Fibroblast of gingiva (primary cell): Measurements from ENCODE around the gene TMBIM6.
"Not testable (repeated sequence)": the region's sequence is repeated elsewhere in the genome, so short reads cannot be mapped to it uniquely, and the experiment has no call there.

Source experiments
- DNase-seq: peaks from one replicate; pipeline ENCODE4 v3.0.0-alpha.2; 2011; ENCODE audit warnings: low read depth

Gene TMBIM6

GRCh38 chr12:49777341-49777740, 36.0 kb downstream of the TMBIM6 start:
- no peak for DNase-seq

DNA sequence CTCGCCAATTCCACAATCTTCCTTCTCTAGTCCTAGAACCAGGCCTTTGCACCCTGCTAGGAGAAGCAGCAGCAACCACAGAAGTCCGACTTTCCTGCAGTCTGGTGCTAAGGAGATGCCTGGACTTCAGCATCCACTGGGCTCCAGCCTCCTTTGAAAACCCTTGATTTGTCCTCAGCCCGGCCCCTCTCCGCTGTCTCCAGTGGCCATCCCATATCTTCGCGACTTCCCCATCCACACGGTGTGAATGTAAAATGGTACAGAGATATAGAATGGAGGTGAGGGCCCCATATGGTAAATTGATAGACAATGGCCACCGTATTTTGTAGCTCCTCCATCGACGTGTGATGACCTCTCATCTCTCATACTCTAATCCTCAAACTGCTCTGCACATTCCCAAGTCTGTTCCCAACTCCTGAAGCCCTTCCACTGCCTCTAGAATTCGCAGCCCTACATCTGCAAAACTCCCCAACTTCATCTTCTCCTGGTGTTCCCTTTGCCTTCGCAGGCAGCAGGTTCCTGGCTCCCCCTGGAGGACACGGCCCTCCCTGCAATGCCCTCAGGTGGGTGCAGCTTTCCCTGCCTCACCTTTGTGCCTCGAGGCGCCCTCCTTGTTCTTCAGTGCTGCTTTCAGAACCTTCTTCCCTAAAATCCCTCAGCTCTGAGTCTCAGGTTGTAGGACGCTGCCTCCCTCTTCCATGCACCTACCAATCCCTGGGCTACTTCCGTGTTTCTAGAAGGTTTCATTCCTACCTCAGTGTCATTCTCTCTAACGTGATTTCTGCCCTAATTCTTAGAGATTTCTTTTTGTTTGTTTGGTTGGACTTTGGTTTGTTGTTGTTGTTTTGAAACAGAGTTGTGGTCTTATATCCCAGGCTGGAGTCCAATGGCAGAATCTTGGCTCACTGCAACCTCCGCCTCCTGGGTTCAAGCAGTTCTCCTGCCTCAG, 36.7 kb downstream of the TMBIM6 start:
- no peak for DNase-seq

DNA sequence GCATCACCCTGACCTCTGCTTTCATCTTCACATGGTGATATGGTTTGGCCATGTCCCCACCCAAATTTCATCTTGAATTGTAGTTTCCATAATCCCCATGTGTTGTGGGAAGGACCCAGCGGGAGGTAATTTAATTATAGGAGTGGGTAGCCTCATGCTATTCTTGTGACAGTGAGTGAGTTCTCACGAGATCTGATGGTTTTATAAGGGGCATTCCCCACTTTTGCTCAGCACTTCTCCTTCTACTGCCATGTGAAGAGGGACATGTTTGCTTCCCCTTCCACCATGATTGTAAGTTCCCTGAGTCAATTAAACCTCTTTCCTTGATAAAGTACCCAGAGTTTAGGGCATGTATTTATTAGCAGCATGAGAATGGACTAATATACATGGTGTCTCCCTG, 38.2 kb downstream of the TMBIM6 start:
- no peak for DNase-seq

GRCh38 chr12:49780914-49781313, 39.6 kb downstream of the TMBIM6 start:
- not testable (repeated sequence) for DNase-seq

DNA sequence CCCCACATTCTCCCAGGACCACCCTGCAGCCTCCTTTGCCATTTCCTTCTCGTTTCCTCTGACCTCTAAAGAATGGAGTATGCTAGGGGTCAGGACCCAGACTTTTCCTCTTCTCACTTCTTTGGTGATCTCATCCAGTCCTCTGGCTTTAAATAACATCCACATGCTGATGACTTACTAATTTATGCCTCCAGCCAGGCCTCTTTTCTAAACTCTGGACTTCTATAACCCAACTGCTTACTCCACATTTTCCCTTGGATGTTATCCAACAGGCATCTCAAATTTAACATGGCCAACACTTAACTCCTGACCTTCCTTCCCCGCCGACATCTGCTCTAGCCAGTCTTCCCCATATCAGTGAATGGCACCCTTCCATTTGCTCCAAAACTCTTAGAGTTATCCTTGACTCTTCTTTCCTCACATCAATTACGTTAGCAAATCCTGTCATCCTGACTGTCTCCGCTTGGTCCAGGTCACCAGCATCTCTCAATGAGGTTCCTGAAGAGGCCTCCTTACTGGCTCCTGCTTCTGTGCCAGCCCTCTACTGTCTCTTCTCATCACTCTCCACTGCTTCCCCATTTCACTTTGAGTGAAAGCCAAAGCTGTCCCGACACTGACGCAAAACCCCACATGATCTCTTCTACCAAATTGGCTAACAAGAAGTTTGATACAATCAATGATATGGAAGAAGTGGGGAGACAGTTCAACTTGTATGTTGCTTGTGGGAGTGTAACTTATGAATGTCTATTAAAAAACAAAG, 42.7 kb downstream of the TMBIM6 start:
- peak; percentile 94 for DNase-seq

- peak; percentile 63 for DNase-seq
Observed at GRCh38 chr12:49784756-49785409, 43.5 kb downstream of the TMBIM6 start.

GRCh38 chr12:49787672-49788071, 46.3 kb downstream of the TMBIM6 start:
- DNase-seq, result no peak

DNA sequence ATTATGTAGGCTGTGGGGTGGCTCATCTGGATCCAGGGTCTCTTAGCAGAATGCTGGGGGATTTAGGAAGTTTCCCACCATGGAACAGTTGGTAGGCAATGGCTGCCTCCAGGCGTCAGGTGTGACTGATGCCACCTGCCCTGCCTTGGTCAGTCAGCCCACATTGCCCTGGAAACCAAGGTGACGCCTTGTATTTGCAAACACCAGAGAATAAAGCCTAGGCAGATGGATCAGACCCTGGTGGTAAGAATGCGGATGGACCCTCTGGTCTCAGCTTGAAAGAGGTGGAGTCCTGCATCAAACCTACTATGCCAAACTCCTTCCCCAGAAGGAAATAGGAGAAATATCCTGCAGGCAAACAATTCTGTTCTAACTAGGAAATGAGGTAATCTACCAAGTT, 48.6 kb downstream of the TMBIM6 start:
- DNase-seq, result no peak

GRCh38 chr12:49790741-49791555, 49.6 kb downstream of the TMBIM6 start:
- DNase-seq, result no peak

- DNase-seq, result no peak
Observed at GRCh38 chr12:49791700-49792099, 50.3 kb downstream of the TMBIM6 start.

DNA sequence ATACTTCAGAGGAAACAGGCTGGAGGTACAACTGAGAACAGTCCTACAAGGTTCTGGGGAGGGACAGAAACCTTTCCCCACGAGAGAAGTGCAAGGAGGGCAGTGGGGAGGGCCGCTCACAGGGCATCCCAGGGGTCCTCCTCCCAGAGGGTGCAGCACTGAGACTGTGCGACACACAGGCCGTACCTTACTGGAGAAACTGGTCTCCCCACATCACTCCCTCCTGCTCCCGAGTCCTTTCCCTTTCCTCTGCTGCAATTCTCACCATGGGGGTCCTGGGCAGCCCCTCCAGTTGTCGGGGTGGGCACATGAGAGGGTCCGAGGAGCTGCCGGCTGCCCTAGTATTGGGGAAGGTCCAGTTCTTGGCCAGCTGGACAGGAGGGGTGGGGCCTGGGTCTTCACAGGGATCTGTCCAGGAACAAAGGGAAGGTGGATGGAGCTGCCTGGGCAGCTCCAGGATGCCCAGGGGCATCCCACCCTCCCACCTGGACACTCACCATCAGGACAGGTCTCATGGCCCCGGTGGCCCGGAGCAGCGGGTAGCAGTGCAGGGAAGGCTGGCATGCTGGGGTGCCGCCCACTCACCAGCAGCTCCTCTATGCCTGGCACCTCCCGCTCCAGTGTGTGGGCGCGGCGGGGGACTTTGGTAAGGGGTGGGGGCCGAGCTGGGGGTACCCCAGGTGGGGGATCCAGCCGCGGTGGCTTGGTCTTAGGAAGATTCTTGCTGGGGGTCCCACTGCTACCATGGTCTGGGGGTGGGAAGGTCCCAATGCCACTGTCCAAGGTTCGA, 51.0 kb downstream of the TMBIM6 start:
- DNase-seq, result no peak

- DNase-seq, result no peak
Observed at GRCh38 chr12:49792976-49793580, 51.7 kb downstream of the TMBIM6 start.

DNA sequence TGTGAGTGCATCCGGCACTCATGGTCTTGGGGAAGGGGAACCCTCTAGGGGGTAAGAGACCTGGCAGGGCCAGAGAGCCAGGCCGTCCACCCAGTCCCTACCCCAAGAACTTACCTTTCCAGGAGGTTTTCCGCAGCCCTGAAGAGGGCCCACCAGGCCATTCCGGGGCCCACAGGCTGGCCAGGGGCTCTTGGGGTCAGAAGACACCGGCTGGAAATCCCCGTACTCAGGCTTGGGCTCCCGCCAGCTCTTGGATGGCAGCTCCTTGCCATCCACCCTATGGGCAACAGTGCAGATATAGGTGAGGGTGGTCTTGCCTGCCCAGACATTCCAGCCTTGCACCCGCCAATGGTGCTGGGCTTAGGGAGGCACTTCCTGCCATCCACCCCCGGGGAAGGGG, 52.3 kb downstream of the TMBIM6 start:
- no peak for DNase-seq

GRCh38 chr12:49794021-49794420, 52.7 kb downstream of the TMBIM6 start:
- no peak for DNase-seq

DNA sequence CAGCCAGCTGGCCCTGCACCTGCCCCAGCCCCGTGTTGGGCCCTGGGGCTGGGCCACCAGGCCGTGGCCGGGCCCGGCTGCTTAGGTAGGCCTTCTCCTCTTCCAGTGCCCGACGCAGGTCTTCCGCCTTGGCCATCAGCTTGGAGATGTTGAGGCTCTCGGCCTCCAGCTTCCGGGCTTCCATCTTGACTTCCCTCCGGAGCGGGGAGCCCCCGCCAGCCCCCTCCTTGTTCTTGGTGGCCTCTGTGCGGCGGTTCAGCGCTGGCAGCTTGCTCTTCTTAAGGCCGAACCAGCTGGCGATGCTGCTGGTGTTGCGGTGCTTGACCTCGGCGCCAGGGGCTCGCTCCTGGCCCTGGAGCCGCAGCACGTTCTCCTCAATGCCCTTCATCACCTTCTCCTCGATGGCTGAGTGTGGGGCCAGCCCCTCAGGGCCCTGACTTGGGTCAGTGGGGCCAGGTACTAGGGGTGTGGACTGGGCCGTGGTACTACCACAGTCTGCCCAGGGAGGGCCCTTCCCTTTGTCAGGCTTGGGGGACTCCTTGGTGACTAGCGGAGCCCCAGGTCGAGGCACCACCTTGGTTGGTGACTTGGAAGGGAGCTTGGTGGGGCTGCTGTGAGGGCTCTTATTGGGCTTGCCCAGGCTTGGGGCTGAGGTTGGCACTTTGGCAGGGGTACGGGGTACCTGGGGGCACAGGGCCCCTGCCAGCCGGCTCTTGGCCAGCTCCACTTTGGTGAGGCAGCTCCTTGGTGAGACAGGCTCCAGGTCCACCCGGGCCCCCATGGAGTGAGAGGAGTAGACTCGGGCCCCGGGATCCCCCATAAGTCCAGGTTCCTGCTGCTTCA, 53.7 kb downstream of the TMBIM6 start:
- no peak for DNase-seq

DNA sequence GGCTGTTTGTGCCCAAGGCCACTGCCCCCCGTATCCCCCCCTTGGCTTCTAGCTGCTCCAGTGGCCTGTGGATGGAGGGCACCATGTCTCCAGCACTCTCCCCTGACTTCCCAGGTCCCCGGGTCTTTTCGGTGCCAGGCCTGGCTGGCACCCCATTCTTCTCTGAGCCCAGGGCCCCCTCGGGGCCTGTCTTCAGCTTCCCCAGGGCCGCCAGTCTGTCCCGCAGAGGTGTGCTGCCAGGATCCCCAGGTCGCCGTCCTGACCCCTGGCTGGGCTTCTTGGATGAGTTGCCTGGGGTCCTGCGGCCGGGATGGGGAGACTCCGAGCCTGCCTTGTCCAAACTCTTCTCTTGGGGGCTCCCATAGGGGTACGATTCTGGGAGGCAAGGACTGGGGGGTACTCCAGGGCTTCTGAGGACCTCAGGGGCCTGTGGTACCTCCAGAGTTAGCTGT, 54.3 kb downstream of the TMBIM6 start:
- no peak for DNase-seq

- DNase-seq, result no peak
Observed at GRCh38 chr12:49796155-49796554, 54.8 kb downstream of the TMBIM6 start.

GRCh38 chr12:49796606-49797448, 55.5 kb downstream of the TMBIM6 start:
- DNase-seq, result no peak

- DNase-seq, result no peak
Observed at GRCh38 chr12:49797449-49797776, 56.1 kb downstream of the TMBIM6 start.
